Skeletal muscle satellite cell (primary cell): ENCODE results near the gene TBC1D32.
"Not testable (repeated sequence)": the region's sequence is repeated elsewhere in the genome, so short reads cannot be mapped to it uniquely, and the experiment has no call there.

Source experiments
- H3K27me3 ChIP-seq: 2 replicates; pipeline ENCODE4 v1.7.0; 2013; ENCODE audit warnings: low read length; ENCODE audit not compliant: control insufficient read depth, insufficient read depth
- H3K36me3 ChIP-seq: 2 replicates; pipeline ENCODE4 v1.7.0; 2013; ENCODE audit warnings: mild to moderate bottlenecking, control low read depth, low read length; ENCODE audit not compliant: insufficient read depth
- H3K4me1 ChIP-seq: 2 replicates; pipeline ENCODE4 v1.7.0; 2013; ENCODE audit warnings: low read length; ENCODE audit not compliant: control insufficient read depth, insufficient read depth
- H3K4me2 ChIP-seq: 2 replicates; pipeline ENCODE4 v1.7.0; 2013; ENCODE audit warnings: mild to moderate bottlenecking, low read length
- H3K4me3 ChIP-seq: 2 replicates; pipeline ENCODE4 v1.7.0; 2013; ENCODE audit warnings: low read length
- H3K9ac ChIP-seq: 2 replicates; pipeline ENCODE4 v1.7.0; 2013; ENCODE audit warnings: mild to moderate bottlenecking, low read depth, low read length, moderate library complexity
- H3K9me3 ChIP-seq: replicated peaks from 2 replicates; pipeline ENCODE4 v1.7.0; 2013; ENCODE audit warnings: mild to moderate bottlenecking, control low read depth, low read length

Gene TBC1D32

DNA sequence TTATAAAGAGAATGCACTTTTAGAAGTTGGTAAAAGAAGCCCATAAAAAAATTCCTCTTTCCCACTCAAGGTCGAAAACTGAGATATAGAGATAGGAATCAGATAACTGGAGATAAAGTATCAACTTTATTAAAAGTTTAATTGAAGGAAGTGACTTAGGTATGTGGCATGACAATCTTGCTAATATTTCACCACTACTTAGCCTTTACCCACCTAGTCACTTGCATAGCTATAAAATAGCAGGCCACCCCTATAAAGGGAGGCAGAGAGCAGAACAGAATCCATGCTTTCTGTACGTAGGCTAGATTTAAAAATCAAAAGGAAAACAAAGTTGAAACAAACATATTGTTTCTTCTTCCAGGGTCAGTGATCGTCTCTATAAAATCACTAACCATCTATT lies 13.2 kb upstream of the TBC1D32 start:
- Histone ChIP-seq H3K4me2 (no peak overlapping the region), H3K9me3 (no peaks in the 10 kb centered on the region), H3K4me3 (no peak overlapping the region), H3K27me3 (no peaks in the 10 kb centered on the region), H3K4me1 (no peaks in the 10 kb centered on the region), H3K9ac (no peak overlapping the region), H3K36me3 (no peaks in the 10 kb centered on the region)

DNA sequence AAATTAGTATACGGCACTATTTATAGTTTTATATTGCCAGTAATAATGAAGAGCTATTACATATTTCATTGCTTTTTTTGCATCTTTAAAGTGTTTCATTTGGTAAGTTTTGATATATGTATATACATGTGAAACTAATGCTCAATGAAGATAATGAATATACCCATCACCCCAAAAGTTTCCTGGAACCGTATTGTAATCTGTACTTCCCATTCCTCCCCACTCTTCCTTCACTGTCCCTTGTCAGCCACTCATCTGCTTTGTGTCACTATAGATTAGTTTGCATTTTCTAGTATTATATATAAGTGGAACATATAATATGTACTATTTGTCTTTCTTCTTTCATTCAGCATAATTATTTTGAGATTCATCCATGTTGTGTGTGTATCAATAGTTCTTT lies 10.3 kb upstream of the TBC1D32 start:
- no peak overlapping the region for H3K4me2 ChIP-seq
- H3K9me3 ChIP-seq = no peaks in the 10 kb centered on the region
- no peaks in the 10 kb centered on the region for H3K27me3 ChIP-seq
- no peak overlapping the region for H3K9ac ChIP-seq
- H3K4me1 ChIP-seq = no peaks in the 10 kb centered on the region
- H3K4me3 ChIP-seq = no peak overlapping the region
- H3K36me3 ChIP-seq = no peaks in the 10 kb centered on the region

- Histone ChIP-seq H3K27me3 (no peaks in the 10 kb centered on the region), H3K4me2 (no peak overlapping the region), H3K4me1 (peaks cover 7% of the 10 kb centered on the region), H3K9me3 (no peaks in the 10 kb centered on the region), H3K4me3 (no peak overlapping the region), H3K9ac (no peak overlapping the region), H3K36me3 (no peaks in the 10 kb centered on the region)
Observed at GRCh38 chr6:121339639-121340226, 5.5 kb upstream of the TBC1D32 start.

GRCh38 chr6:121338956-121339355 lies 4.7 kb upstream of the TBC1D32 start:
- Histone ChIP-seq H3K9ac (no peak overlapping the region), H3K9me3 (no peaks in the 10 kb centered on the region), H3K27me3 (no peaks in the 10 kb centered on the region), H3K4me3 (no peak overlapping the region), H3K4me1 (peaks cover 7% of the 10 kb centered on the region), H3K36me3 (no peaks in the 10 kb centered on the region), H3K4me2 (no peak overlapping the region)

DNA sequence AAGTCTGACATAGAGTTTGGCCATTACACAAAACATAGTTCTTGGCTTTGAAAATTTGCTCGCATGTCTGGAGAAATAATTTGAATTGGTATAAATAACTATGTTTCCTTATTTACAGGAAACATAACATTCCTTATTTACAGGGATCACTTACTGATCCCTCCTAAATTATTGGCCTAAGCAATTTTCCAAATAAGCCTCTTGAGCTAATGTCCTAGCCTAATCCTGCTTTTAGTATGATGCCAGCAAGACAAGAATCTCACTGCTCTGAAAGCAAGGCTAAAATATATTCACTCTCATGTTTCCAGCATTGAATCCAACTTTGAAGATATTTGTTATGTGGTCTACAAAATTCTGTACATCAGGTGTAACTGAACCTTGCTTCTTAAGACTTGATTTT lies 4.1 kb upstream of the TBC1D32 start:
- H3K4me1 ChIP-seq = peaks cover 7% of the 10 kb centered on the region
- no peaks in the 10 kb centered on the region for H3K27me3 ChIP-seq
- no peak overlapping the region for H3K9ac ChIP-seq
- H3K36me3 ChIP-seq = no peaks in the 10 kb centered on the region
- no peak overlapping the region for H3K4me3 ChIP-seq
- H3K9me3 ChIP-seq = no peaks in the 10 kb centered on the region
- no peak overlapping the region for H3K4me2 ChIP-seq

GRCh38 chr6:121335087-121336008 lies 1.1 kb upstream of the TBC1D32 start:
- Histone ChIP-seq H3K9ac (peak overlapping the region; percentile 87), H3K4me2 (peak overlapping the region; percentile 87), H3K27me3 (no peaks in the 10 kb centered on the region), H3K4me1 (peaks cover 7% of the 10 kb centered on the region), H3K36me3 (no peaks in the 10 kb centered on the region), H3K4me3 (peak overlapping the region; percentile 84), H3K9me3 (no peaks in the 10 kb centered on the region)

DNA sequence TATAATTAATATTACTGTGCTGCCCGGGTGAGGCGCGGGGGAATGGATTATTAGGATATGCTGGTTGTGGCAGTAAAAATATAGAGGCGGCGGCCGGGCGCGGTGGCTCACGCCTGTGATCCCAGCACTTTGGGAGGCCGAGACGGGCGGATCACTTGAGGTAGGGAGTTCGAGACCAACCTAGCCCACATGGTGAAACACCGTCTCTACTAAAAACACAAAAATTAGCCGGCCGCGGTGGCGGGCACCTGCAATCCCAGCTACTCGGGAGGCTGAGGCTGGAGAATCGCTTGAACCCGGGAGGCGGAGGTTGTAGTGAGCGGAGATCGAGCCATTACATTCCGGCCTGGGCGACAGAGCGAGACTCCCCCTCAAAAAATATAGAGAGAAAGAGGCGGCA lies 586 bp downstream of the TBC1D32 start:
- H3K4me2 ChIP-seq = peak overlapping the region; percentile 87
- H3K9ac ChIP-seq = peak overlapping the region; percentile 87
- H3K4me1 ChIP-seq, H3K9me3 ChIP-seq, H3K27me3 ChIP-seq, H3K36me3 ChIP-seq: not testable (repeated sequence)
- H3K4me3 ChIP-seq = peak overlapping the region; percentile 84

GRCh38 chr6:121333196-121333595 lies 1.1 kb downstream of the TBC1D32 start:
- Histone ChIP-seq H3K4me3 (no peak overlapping the region), H3K4me2 (no peak overlapping the region), H3K4me1 (peaks cover 7% of the 10 kb centered on the region), H3K9me3 (no peaks in the 10 kb centered on the region), H3K36me3 (no peaks in the 10 kb centered on the region), H3K9ac (no peak overlapping the region), H3K27me3 (no peaks in the 10 kb centered on the region)

DNA sequence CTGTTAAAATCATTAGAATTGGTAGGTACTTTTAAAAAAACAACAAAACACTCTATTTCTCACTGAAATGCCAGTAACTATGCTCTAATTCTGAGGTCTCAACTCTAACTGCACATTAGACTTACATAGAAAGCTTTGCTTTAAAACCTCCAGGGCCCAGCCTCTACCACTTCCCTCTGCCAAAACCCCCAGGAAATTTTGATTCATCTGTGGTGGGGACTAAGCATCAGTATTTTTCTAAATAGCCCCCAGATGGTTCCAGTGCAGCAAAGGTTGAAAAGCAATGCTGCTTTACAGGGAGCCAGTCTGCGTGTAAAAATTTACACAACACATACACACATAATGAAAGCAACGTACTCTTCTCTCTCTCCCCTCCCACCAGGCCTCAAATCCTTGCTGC lies 3.8 kb downstream of the TBC1D32 start:
- H3K27me3 ChIP-seq = no peaks in the 10 kb centered on the region
- H3K4me1 ChIP-seq = peaks cover 6% of the 10 kb centered on the region
- H3K9me3 ChIP-seq = no peaks in the 10 kb centered on the region
- H3K9ac ChIP-seq = no peak overlapping the region
- H3K4me3 ChIP-seq = no peak overlapping the region
- no peaks in the 10 kb centered on the region for H3K36me3 ChIP-seq
- H3K4me2 ChIP-seq = no peak overlapping the region

DNA sequence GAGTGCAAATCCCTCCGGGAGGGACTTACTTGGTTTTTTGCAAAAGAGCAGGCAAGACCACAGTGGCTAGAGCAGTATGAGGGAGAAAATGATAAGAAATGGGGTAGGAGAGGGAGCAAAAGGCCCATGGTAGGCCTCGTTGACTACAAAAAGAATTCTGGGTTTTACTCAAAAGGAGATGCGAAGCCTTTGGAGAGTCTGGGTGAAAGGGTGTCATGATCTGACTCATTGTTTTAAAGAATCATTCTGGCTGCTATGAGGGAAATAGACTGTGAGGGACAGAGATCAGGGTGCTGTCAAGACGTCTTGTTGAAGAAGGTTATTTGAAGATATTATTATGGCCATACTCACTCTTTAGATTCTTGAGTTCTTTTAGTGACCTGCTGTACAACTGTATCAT lies 13.0 kb downstream of the TBC1D32 start:
- no peak overlapping the region for H3K4me2 ChIP-seq
- no peak overlapping the region for H3K9ac ChIP-seq
- no peaks in the 10 kb centered on the region for H3K9me3 ChIP-seq
- no peaks in the 10 kb centered on the region for H3K27me3 ChIP-seq
- no peaks in the 10 kb centered on the region for H3K36me3 ChIP-seq
- no peak overlapping the region for H3K4me3 ChIP-seq
- no peaks in the 10 kb centered on the region for H3K4me1 ChIP-seq

DNA sequence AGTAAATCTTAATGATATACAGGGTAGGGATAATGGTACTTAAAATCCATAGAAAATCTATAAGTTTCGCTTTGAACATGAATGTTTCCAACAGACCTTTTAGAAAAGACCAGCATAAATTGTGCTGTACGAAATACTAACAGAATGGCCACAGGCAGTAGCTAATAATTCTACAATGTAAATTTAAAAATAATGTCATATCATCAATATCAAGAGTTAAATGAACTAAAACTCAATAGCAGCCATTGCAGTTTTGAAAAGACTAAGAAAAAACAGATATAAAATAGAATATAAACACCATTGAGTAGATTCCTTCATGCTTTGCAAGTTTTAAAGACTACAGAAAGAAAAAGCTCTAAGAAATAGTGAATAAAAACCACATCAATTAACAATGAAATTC lies 14.7 kb downstream of the TBC1D32 start:
- no peaks in the 10 kb centered on the region for H3K9me3 ChIP-seq
- no peak overlapping the region for H3K9ac ChIP-seq
- H3K27me3 ChIP-seq = no peaks in the 10 kb centered on the region
- H3K4me1 ChIP-seq = no peaks in the 10 kb centered on the region
- no peaks in the 10 kb centered on the region for H3K36me3 ChIP-seq
- H3K4me2 ChIP-seq = peak overlapping the region; percentile 58
- H3K4me3 ChIP-seq = no peak overlapping the region

DNA sequence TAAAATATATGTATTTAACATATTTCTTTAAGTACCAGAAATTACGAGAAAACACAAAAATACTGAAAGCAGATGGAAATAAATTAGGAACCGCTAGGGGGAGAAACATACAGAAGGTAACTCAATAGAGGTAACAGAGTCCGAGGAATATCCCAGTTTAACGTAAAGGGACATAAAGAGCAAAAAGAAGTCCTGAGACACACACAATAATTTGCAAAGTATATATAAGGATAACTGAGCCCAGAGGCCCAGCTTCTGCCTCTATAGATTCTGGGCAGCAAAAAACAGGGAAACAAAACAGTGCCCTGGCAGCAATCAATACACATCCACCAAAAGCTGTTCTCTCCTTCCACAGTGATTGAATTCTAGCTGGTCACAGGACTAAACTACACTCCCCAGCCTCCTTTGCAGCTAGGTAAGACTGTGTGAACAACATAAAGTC lies 15.1 kb downstream of the TBC1D32 start:
- H3K27me3 ChIP-seq = no peaks in the 10 kb centered on the region
- no peaks in the 10 kb centered on the region for H3K9me3 ChIP-seq
- no peaks in the 10 kb centered on the region for H3K36me3 ChIP-seq
- H3K4me3 ChIP-seq = peak overlapping the region; percentile 37
- H3K4me1 ChIP-seq = no peaks in the 10 kb centered on the region
- H3K4me2 ChIP-seq = peak overlapping the region; percentile 58
- H3K9ac ChIP-seq = no peak overlapping the region
